HepG2 (cell line): ENCODE measurements around the gene STX7. TPM values are rescaled to one million over a fixed set of nuclear protein-coding genes. Genes with fewer than 3 reads are reported as not detected.
A peak's percentile ranks its signal among the peaks of the same experiment; 100 is the strongest.

Source experiments
- BRD4 ChIP-seq: sonication (generic); formaldehyde crosslinking; IDR thresholded peaks from 2 replicates; pipeline ENCODE4 v1.4.0; 2020; ENCODE audit warnings: missing genetic modification reagents
- DNMT3B ChIP-seq: conservative IDR thresholded peaks from 2 replicates; pipeline ENCODE4 v1.6.1; 2016; ENCODE audit warnings: missing biosample characterization, control low read depth
- ELF1 ChIP-seq: sonication (generic); formaldehyde crosslinking; IDR thresholded peaks from 2 replicates; pipeline ENCODE4 v1.4.0; 2020; ENCODE audit warnings: missing genetic modification reagents
- HCFC1 ChIP-seq: fragments of 150-350 bp; IDR thresholded peaks from 2 replicates; pipeline ENCODE4 v1.6.1; 2014; ENCODE audit warnings: low read depth, low read length
- KLF12 ChIP-seq: sonication (generic); formaldehyde crosslinking; IDR thresholded peaks from 2 replicates; pipeline ENCODE4 v1.4.0; 2020; ENCODE audit warnings: missing genetic modification reagents, borderline replicate concordance
- MXD3 ChIP-seq: IDR thresholded peaks from 2 replicates; pipeline ENCODE4 v1.6.1; 2016; ENCODE audit warnings: mild to moderate bottlenecking, missing biosample characterization, missing genetic modification reagents
- NFKB2 ChIP-seq: sonication (generic); formaldehyde crosslinking; IDR thresholded peaks from 2 replicates; pipeline ENCODE4 v1.4.0; 2020; ENCODE audit warnings: missing genetic modification reagents, borderline replicate concordance
- PRDM15 ChIP-seq: sonication (generic); formaldehyde crosslinking; IDR thresholded peaks from 2 replicates; pipeline ENCODE4 v1.4.0; 2020; ENCODE audit warnings: missing genetic modification reagents
- RBFOX2 ChIP-seq: fragments of 200-400 bp; formaldehyde crosslinking; IDR thresholded peaks from 2 replicates; pipeline ENCODE4 v1.6.1; 2017; ENCODE audit warnings: low read depth, mild to moderate bottlenecking, low read length
- RFX5 ChIP-seq: IDR thresholded peaks from 2 replicates; pipeline ENCODE4 v1.6.1; 2011; ENCODE audit warnings: low read depth, low read length, improper control_type of control experiment
- SALL1 ChIP-seq: sonication (generic); formaldehyde crosslinking; IDR thresholded peaks from 2 replicates; pipeline ENCODE4 v1.8.0; 2022; ENCODE audit warnings: mild to moderate bottlenecking, missing genetic modification reagents
- SMAD1 ChIP-seq: sonication (generic); formaldehyde crosslinking; IDR thresholded peaks from 2 replicates; pipeline ENCODE4 v1.4.0; 2020; ENCODE audit warnings: missing genetic modification reagents, low read depth, mild to moderate bottlenecking, borderline replicate concordance
- TAF1 ChIP-seq: sonication (generic); formaldehyde crosslinking; IDR thresholded peaks from 2 replicates; pipeline ENCODE4 v1.4.0; 2020; ENCODE audit warnings: missing genetic modification reagents
- TCF7 ChIP-seq: sonication (generic); IDR thresholded peaks from 2 replicates; pipeline ENCODE4 v1.6.1; 2016; ENCODE audit warnings: antibody characterized with exemption, low read depth
- THAP8 ChIP-seq: sonication (generic); formaldehyde crosslinking; IDR thresholded peaks from 2 replicates; pipeline ENCODE4 v1.5.1; 2020; ENCODE audit warnings: missing genetic modification reagents, mild to moderate bottlenecking, borderline replicate concordance
- ZBTB4 ChIP-seq: sonication (generic); formaldehyde crosslinking; IDR thresholded peaks from 2 replicates; pipeline ENCODE4 v1.4.0; 2020; ENCODE audit warnings: missing genetic modification reagents, mild to moderate bottlenecking, borderline replicate concordance
- ZNF382 ChIP-seq: sonication (generic); formaldehyde crosslinking; IDR thresholded peaks from 2 replicates; pipeline ENCODE4 v1.5.0; 2020; ENCODE audit warnings: missing genetic modification reagents, mild to moderate bottlenecking, borderline replicate concordance
- ZNF530 ChIP-seq: sonication (generic); formaldehyde crosslinking; IDR thresholded peaks from 2 replicates; pipeline ENCODE4 v1.5.0; 2020; ENCODE audit warnings: low read depth, mild to moderate bottlenecking, missing genetic modification reagents
- ZNF562 ChIP-seq: sonication (generic); formaldehyde crosslinking; IDR thresholded peaks from 2 replicates; pipeline ENCODE4 v1.8.0; 2022; ENCODE audit warnings: missing genetic modification reagents, borderline replicate concordance
- ZNF766 ChIP-seq: sonication (generic); formaldehyde crosslinking; IDR thresholded peaks from 2 replicates; pipeline ENCODE4 v1.5.0; 2020; ENCODE audit warnings: missing genetic modification reagents, borderline replicate concordance
- ZSCAN29 ChIP-seq: sonication (generic); formaldehyde crosslinking; conservative IDR thresholded peaks from 2 replicates; pipeline ENCODE4 v1.4.0; 2020; ENCODE audit warnings: mild to moderate bottlenecking, missing genetic modification reagents
- polyA plus RNA-seq, 8 experiments: library from polyadenylated mRNA; depleted of rRNA in 3 of 8; stranded (reverse) in 7 of 8; unstranded in 1 of 8; fragments of >200 nt; fragmentation: Illumina TruSeq in 4 of 8; extraction: Trizol in 4 of 8; gene quantifications; 2 replicates each; pipeline versions ENCODE4 v1.2.1 to v1.2.3, GENCODE V29; 2011 to 2016; ENCODE audit warnings: low read depth in 4 of 8, missing spikeins in 1 of 8, mixed read lengths in 1 of 8; ENCODE audit not compliant: insufficient read depth in 1 of 8
- total RNA-seq, 5 experiments: library from RNA; depleted of rRNA; stranded (reverse); fragments of >200 nt; fragmentation: Illumina TruSeq; extraction: Trizol; gene quantifications; 2 replicates each; pipeline ENCODE4 v1.2.3, GENCODE V29; 2016; ENCODE audit warnings: low read depth in 1 of 5

The STX7 gene
- total and polyA plus RNA-seq, 2 of the 13 experiments (the other 11 are each of a cell fraction or from before 2014, with no cell fraction given): 28.0 to 34.7 TPM

- TF ChIP-seq ZBTB4 (CRISPR knock-in tag) (no peak), ZNF382 (no peak), DNMT3B (CRISPR knock-in tag) (no peak), KLF12 (CRISPR knock-in tag) (peak; percentile 96), ZSCAN29 (CRISPR knock-in tag) (peak; percentile 31; the same call in 1 of the 2 replicates), THAP8 (CRISPR knock-in tag) (peak; percentile 94; the same call in 1 of the 2 replicates), ZNF562 (no peak), HCFC1 (no peak), BRD4 (no peak), NFKB2 (CRISPR knock-in tag) (peak; percentile 95; the same call in 1 of the 2 replicates), TCF7 (no peak), ZNF766 (CRISPR knock-in tag) (peak; percentile 95; the same call in 1 of the 2 replicates), TAF1 (CRISPR knock-in tag) (peak; percentile 91), ZNF530 (CRISPR knock-in tag) (no peak), MXD3 (CRISPR knock-in tag) (peak; percentile 96), SMAD1 (CRISPR knock-in tag) (no peak), RFX5 (peak; percentile 36; the same call in 1 of the 2 replicates), SALL1 (CRISPR knock-in tag) (peak; percentile 93), RBFOX2 (peak; percentile 94), PRDM15 (CRISPR knock-in tag) (peak; percentile 37; the same call in 1 of the 2 replicates), ELF1 (CRISPR knock-in tag) (peak; percentile 91)
Measured at GRCh38 chr6:132512638-132513632, at the start of gene STX7 (continued).
